ENCODE measurements around the gene RABGAP1L.
"Not testable (repeated sequence)": the region's sequence is repeated elsewhere in the genome, so short reads cannot be mapped to it uniquely, and the experiment has no call there.

RABGAP1L gene

DNA sequence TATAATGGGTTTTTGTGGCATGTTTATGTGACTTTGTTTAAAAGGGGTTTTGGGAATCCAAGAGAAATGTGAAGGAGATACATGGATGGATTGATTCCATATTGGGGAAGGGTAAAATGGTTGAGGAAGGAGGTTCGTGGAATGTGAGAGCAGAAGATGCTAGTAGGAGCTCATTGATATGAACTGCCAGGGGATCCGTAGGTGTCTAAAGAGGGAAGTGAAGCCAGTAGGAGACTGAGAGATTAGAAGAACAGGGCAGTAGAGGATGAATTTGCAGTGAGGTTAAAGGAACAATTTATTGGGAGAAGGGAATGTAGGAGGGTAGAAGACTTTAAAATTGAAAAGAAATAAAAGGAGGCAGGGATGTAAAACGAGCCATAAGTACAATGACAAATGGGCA, 541.0 kb downstream of the RABGAP1L start:
- no peak for DNase-seq (ENCODE audit: low read depth in 1 of 2, low spot score in 1 of 2)

DNA sequence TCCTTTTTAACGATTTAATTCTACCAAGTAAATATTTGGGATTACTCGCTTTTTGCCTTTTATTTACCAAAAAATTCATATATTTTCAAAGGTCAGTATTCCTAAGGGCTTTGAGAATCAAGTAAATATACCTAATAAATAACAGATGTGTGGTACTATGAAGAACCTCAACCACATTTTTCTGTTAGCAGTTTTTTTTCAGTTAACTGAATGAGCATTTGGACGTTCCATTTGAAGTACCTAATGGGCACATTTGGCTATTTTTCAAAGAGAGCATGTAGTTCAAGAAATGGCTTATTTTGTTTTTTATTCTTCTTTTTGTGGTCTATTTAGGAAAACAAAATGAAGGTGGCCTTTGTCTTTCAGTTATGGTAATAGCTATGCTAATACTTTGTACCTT, 541.5 kb downstream of the RABGAP1L start:
- DNase-seq (ENCODE audit: low read depth in 1 of 2, low spot score in 1 of 2), result no peak

DNA sequence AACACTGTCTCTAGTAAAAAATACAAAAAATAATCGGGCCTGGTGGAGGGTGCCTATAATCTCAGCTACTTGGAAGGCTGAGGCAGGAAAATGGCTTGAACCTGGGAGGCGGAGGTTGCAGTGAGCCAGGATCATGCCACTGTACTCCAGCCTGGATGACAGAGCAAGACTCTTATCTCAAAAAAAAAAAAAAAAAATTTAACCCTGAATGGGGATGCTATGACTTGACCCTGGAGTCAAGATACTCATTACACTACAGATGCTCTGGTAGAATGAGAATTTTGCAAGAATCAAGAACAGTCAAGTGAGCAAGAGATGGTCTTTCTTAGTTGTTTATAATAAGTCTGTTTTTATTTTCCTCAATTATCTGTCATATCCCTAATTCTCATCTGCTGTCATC, 542.2 kb downstream of the RABGAP1L start:
- DNase-seq (ENCODE audit: low read depth in 1 of 2, low spot score in 1 of 2), result no peak

DNA sequence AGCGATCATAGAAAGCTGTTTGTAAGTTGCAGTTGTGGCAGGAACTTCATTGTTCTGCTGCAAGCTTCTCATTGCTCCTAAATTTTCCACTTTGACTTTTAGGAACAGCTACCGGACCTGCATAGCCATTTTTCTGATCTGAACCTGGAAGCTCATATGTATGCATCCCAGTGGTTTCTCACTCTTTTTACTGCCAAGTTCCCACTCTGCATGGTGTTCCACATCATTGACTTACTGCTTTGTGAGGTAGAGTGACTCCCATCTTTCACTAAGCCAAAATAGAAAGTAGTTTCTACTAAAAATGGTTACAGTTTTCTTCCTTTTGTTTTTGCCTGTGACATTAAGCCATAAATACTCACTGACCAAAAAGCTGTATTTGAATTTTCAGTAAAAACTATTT, 542.7 kb downstream of the RABGAP1L start:
- DNase-seq (ENCODE audit: low read depth in 1 of 2, low spot score in 1 of 2), result no peak

DNA sequence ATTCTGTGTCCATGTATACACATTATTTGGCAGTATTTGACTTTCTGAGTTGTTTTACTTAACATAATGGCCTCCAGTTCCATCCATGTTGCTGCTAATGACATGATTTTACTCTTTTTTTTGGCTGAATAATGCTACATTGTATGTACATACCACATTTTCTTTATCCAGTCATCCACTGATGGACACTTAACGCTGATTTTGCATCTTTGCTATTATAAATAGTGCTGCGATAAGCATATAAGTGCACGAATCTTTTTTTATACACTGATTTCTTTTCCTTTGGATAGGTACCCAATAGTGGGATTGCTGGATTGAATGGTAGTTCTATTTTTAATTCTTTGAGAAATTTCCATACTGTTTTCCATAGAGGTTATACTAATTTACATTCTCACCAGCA, 544.0 kb downstream of the RABGAP1L start:
- no peak for DNase-seq (ENCODE audit: low read depth in 1 of 2, low spot score in 1 of 2)

DNA sequence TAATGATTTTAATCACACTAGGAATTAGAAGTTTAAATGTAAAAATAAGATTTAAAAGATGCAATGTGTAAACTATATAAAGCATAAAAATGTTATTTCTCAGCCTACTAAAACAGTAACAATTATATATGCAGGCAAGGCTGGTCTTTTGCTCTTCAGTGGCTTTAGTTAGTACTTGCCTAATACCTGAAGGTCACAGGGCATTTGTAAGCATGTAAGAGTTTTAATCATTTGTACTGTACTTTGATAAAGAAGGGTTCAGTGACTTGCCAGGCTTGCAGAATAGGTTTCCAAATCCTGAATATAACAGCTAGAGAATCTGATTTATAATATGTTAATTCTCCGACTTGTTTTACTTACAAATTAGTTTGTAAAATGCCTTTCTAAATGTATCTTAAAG, 545.0 kb downstream of the RABGAP1L start:
- no peak for DNase-seq (ENCODE audit: low read depth in 1 of 2, low spot score in 1 of 2)

DNA sequence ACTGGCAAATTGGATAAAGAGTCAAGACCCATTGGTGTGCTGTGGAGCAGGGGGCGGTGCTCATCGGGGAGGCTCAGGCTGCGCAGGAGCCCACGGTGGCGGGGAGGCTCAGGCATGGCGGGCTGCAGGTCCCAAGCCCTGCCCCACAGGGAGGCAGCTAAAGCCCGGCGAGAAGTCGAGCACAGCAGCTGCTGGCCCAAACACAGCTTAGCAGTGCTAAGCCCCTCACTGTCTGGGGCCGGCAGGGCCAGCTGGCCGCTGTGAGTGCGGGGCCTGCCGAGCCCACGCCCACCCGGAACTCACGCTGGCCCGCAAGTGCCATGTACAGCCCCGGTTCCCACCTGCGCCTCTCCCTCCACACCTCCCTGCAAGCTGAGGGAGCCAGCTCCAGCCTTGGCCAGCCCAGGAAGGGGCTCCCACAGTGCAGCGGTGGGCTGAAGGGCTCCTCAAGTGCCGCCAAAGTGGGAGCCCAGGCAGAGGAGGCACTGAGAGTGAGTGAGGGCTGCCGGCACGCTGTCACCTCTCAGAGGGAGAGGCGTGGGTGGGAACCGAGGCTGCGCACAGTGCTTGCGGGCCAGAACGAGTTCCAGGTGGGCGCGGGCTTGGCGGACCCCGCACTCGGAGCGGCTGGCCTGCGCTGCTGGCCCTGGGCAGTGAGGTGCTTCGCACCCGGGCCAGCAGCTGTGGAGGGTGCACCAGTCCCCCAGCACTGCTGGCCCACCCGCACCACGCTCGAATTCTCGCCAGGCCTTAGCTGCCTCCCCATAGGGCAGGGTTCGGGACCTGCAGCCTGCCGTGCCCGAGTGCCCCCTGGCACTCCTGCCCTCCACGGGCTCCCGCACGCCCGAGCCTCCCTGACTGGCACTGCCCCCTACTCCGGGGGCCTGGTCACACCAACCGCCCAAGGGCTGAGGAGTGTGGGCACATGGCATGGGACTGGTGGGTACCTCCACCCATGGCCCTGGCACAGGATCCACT, 551.8 kb downstream of the RABGAP1L start:
- no peak for DNase-seq (ENCODE audit: low read depth in 1 of 2, low spot score in 1 of 2)

DNA sequence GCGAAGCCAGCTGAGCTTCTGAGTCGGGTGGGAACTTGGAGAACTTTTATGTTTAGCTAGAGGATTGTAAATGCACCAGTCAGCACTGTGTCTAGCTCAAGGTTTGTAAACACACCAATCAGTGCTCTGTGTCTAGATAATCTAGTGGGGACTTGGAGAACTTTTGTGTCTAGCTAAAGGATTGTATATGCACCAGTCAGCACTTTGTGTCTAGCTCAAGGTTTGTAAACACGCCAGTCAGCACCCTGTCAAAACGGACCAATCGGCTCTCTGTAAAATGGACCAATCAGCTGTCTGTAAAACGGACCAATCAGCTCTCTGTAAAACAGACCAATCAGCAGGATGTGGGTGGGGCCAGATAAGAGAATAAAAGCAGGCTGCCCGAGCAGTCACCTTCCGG, 552.5 kb downstream of the RABGAP1L start:
- not testable (repeated sequence) for DNase-seq (ENCODE audit: low read depth in 1 of 2, low spot score in 1 of 2)

DNA sequence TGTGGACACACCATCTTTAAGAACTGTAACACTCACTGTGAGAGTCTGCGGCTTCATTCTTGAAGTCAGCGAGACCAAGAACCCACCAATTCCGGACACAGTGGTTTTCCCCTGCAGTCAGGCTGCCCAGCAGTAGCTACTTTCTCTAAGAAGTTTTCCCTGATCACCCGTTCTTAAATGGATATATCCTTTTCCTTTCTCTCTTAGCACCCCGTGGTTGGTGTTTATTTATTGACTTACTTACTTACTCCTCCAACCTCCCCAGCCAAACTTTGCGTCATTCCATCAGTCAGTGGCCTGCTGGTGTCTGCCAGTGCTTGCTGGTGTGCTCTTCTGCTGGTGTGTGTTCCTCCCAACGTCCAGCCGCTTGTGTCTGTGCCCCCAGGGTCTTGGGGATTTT, 553.2 kb downstream of the RABGAP1L start:
- no peak for DNase-seq (ENCODE audit: low read depth in 1 of 2, low spot score in 1 of 2)

DNA sequence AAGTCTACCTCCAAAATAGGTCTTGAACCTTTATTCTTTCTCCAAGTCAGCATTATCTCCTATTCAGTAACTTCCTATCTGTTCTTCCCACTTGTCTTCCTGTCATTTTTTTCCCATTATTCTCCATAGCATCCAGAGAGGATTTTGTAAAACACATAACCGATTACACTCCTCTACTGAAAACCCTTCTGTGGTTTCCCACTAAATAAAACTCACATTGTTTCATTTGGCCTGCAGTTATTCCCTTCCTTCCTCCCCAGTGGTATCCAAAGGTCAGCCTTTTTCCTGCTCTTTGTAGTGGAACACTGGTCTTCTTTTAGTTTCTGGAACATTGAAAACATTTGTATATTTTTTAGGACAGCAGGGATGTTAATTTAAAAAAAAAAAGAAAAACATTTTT, 554.5 kb downstream of the RABGAP1L start:
- no peak for DNase-seq (ENCODE audit: low read depth in 1 of 2, low spot score in 1 of 2)

DNA sequence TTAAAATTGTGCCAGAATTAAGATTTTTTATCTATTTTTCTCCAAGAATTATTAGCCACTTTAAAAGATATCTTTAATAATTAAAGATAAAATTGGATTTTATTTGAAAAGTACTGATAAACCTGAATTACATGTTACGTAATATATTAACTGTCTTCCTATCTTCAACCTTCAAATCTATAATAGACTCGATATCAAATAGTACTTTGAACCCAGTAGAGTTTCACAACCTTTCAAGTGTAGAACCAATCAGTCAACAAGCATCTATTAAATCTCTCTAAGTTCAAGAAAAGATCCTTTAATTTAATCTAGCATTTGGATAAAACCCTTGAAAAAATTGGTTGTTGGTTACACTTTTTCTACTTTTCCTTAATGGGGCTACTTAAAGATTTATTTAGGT, 559.9 kb downstream of the RABGAP1L start:
- no peak for DNase-seq (ENCODE audit: low read depth in 1 of 2, low spot score in 1 of 2)

DNA sequence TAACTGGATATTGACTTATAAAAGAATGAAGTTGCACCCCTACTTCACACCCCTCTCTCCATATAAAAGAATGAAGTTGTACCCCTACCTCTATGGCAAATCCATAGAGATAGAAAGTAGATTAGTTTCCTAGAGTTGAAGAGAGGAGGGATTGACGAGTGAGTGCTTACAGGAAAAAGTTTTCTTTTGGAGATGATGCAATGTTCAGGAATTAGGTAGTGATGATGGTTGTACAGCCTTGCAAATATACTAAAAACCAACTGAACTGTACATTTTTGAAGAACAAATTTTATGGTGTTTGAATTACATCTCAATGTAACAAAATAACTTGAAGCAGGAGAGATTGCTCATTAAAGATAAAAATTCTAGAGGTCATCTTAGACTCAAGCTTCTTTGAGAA, 561.3 kb downstream of the RABGAP1L start:
- DNase-seq (ENCODE audit: low read depth in 1 of 2, low spot score in 1 of 2), result no peak

DNA sequence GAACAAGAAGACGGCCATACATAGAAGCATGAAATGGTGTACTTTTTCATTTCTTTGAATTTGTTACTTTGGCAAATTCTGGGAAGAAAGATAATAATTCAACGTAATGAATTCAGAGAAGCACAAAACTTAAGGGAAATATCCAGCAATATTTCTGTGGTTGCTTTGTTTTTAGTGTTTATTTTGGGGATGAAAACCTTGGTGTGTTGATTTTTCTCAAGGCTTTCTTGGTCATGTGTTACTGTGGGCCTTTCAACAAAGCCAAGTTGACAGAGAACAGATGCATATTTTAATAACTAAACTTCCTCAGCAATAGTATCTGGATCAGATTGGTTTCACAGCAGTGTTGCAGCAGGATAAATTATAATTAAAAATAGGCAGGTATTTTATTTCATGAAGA, 561.9 kb downstream of the RABGAP1L start:
- no peak for DNase-seq (ENCODE audit: low read depth in 1 of 2, low spot score in 1 of 2)

DNA sequence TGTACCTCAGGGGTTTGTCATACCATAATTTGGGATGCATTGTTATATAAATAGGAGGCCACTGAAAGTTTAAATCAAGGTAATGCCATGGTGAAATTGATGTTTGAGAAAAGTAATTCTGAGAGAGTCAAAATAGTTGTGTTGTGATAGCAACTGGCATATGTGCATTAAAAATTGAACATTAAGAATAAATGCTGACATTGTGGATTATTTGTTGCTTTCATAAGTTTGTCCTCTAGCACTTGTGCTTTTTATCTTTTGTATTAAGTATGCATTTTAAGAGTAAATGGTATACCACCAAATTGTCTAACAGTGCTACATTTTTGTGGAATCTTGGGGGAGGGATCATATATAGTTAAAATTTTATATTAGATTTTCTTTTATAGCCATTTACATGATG, 564.5 kb downstream of the RABGAP1L start:
- no peak for DNase-seq (ENCODE audit: low read depth in 1 of 2, low spot score in 1 of 2)

DNA sequence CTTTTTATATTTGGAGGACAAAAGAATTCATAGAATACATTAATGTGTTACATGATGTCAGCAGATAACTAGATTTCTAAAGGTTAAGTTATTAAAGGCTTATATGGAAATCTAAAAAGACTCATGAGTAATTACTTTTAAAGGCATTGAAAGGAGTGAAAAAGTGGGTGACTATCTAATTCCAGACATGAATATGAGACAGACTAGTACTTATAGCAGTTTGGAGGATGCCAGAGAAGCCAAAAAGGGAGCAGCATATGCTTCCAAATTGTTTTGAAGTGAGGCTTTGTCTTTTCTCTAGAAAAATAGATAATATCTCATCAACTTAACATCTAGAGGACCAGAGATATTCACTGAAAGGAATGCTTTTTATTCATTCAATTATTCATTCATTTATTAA, 564.9 kb downstream of the RABGAP1L start:
- no peak for DNase-seq (ENCODE audit: low read depth in 1 of 2, low spot score in 1 of 2)

DNA sequence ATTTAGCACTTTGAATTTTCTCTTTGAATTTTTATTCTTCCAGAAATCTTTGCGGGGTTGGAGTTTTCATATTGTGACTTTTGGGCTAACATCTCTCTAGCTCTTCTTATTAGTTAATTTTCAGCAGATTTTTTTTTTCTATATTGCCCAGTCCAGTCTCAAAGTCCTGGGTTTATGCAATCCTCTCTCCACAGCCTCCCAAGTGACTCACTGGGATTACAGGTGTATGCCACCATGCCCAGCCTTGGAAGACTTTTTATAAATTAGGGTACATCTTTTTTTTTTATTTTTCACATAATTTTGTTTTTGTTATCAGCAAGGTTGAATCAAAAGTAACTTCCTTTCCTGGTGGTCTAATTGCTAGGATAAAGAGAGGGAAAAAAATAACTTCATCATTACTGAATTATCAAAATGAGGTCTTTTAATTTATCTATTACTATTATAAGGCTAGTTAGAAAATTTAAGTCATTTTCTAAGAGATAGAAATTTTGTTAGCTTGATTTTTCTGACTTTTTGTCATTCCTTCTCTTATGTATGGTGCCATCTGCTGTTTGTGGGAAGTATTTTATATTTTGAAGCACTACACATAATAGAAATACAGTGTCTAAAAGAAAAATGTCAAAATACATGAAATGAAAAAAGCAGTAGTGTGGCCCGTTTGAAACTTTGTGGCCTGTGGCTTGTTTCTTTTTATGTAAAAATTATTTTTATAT, 567.0 kb downstream of the RABGAP1L start:
- DNase-seq (ENCODE audit: low read depth in 1 of 2, low spot score in 1 of 2), result no peak

DNA sequence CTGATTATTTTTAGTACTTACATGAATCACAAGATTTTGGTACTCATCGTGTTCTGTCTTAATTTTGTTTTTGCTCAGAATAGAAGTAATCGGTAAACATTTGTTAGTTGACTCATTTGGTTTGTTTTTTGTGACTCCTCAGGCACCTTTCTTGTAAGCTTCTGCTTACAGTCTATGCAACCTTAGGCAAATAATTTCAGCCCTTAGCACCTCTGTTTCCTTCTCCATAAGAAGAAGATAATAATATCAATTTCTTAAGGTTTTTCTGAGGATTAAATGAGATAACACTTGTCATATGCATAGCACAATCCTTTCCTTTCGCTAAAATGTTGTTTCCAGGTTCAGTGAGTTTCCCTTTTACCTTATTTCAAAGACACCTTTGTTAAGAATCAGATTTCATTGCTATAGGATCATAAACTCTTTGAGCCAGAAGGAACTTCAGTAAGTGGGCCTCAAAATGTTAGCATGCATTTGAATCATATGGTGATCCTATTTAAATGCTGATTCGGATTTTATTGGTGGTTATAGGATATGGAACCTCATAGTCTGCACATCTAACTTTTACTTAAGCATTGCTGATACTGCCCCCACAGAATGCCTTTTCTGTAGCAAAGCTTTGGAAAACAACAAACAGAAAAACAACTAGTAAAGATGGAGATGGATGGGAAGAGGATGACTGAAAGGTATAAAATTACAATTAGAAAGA, 567.7 kb downstream of the RABGAP1L start:
- no peak for DNase-seq (ENCODE audit: low read depth in 1 of 2, low spot score in 1 of 2)

DNA sequence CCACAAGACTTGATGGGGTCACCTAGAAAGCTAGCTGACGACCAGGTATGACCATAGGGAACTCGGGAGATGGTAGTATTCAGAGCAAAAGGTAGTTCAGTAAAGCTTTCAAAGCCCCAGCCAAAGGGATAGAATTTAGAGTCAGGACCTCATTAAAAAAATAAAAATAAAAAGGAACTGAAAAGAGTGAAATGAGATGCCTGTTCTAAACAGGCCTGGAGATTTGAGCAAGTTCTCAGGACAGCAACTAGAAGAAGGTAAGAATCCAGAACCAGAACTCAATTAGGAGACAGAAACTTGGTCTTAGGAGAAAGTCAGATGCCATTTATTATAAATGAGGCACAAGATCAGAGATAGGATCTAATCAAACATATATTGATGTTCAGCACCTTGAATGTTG, 575.0 kb downstream of the RABGAP1L start:
- DNase-seq (ENCODE audit: low read depth in 1 of 2, low spot score in 1 of 2), result no peak

DNA sequence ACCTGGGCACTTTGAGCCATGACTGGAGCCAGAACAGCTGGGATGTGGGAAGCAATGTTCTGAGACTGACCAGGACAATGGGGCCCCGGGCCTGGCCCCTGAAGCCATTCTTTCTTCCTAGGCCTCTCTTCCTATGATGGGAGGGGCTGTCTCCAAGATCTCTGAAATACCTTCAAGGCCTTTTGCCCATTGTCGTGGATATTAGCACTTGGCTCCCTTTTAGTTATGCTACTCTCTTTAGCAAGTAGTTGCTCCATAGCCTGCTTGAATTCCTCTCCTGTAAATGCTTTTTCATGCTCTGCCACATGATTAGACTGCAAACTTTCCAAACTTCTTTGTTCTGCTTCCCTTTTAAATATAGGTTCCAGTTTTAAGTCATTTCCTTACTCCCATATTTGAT, 577.5 kb downstream of the RABGAP1L start:
- no peak for DNase-seq (ENCODE audit: low read depth in 1 of 2, low spot score in 1 of 2)

DNA sequence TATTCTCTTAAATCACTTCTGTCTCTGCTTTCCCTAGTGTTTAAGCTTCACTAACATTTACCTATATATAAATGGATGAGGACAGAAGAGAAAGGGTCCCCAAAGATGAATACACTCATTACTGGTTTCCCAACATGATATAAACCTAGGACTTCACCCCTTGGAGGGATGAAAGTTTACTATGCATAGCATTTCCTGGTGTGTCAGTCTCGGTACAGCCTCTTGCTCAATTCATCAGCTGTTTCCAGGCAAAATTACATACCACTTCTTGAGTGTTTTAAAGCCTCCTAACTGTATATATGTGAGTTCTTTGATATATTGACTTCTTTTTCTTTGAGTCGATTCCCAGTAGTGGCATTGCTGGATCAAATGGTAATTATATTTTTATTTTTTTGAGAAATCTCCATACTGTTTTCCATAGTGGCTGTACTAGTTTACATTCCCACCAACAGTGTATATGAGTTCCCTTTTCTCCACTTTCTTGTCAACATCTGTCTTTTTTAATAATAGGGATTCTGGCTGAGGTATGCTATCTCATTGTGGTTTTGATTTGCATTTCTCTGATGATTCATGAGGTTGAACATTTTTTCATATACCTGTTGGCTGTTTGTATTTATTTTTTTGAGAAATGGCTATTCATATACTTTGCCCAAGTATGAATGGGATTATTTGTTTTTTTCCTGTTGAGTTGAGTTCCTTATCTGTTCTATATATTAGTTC, 581.1 kb downstream of the RABGAP1L start:
- no peak for DNase-seq (ENCODE audit: low read depth in 1 of 2, low spot score in 1 of 2)

All from activated CD4-positive, alpha-beta T cell treated with anti-CD3 and anti-CD28 coated beads, Interleukin-2, amount 50 U/mL, for 24 hours (primary cell).